NCI-H128 (cell line): ENCODE results near the gene PSMG1.

ENCODE experiments used
- DNase-seq: peaks from one replicate; lab custom pipeline; 2025; ENCODE audit not compliant: unreplicated experiment; lab: John Stamatoyannopoulos, UW

The PSMG1 gene

GRCh38 chr21:39125752-39126485 lies 57.3 kb downstream of the PSMG1 start:
- DNase-seq: peak; percentile 80
